ENCODE measurements around the gene APOL3. TPM values are rescaled to one million over a fixed set of nuclear protein-coding genes. Genes with fewer than 3 reads are reported as not detected.

Gene APOL3
- total and polyA plus RNA-seq, 10 of the 15 experiments (the other 5 are each of a cell fraction or from before 2014, with no cell fraction given) = 6.9 to 66.8 (median 48.5) TPM

DNA sequence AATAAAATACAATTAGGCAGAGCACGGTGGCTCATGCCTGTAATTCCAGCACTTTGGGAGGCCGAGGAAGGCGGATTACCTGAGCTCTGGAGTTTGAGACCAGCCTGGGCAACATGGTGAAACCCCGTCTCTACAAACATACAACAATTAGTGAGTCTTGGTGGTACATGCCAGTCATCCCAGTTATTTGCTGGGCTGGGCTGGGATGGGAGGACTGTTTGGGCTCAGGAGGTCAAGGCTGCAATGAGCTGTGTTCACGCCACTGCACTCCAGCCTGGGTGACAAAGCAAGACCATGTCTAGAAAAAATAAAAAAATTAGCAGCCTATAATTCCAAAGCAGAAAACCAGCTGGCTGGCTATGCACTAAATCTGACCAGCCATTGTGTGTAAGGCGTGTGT lies 35.1 kb downstream of the APOL3 start:
- Histone ChIP-seq H3K4me2 (ENCODE audit: control insufficient read depth, insufficient read depth) (no peak overlapping the region), H3K4me1 (ENCODE audit: control insufficient read depth, insufficient read depth, low read length) (no peaks in the 10 kb centered on the region), H3K9me3 (replicated peaks; ENCODE audit: control insufficient read depth, insufficient read depth, low read length) (no peaks in the 10 kb centered on the region), H3K9ac (ENCODE audit: control insufficient read depth, insufficient read depth, low read length) (no peak overlapping the region), H3K27me3 (replicated peaks in 1 of 2; ENCODE audit: control insufficient read depth in 2 of 2, insufficient read depth in 2 of 2, low read length in 1 of 2) (0 out of 4 replicates have a peak, but pooled peaks cover 0 to 2% of the 10 kb centered on the region in 2 experiments), H2AFZ (ENCODE audit: control insufficient read depth, low read depth, low read length) (no peak overlapping the region), H3K36me3 (ENCODE audit: control insufficient read depth in 2 of 2, insufficient read depth in 2 of 2, low read length in 1 of 2) (no peaks in the 10 kb centered on the region), H3K79me2 (ENCODE audit: control insufficient read depth, insufficient read depth, low read length) (no peaks in the 10 kb centered on the region), H3K27ac (ENCODE audit: control insufficient read depth, insufficient read depth) (no peak overlapping the region), H3K4me3 (no peak overlapping the region), H4K20me1 (ENCODE audit: control insufficient read depth, insufficient read depth) (no peaks in the 10 kb centered on the region)
- in situ Hi-C loops (cut with MboI) = loop anchor here (10.0 kb wide), 1 partner anchor 771 kb away; no protein-coding TSS in a partner anchor
- BruUV-seq (replicated peaks) = no TSS peak
- intact Hi-C loops (cut with micrococcal nuclease; ENCODE audit: unreplicated experiment) = loop anchor here (2.0 kb wide), 1 partner anchor 775 kb away; no protein-coding TSS in a partner anchor
- DNase-seq (ENCODE audit: low read depth, low spot score) (no peak), FAIRE-seq (no peak), ATAC-seq (no peak)
- POLR2A ChIA-PET = interaction anchor here (0.6 kb wide), 1 partner anchor 256 kb away, joined by 7 read pairs; no protein-coding TSS in a partner anchor
- SMC1A ChIA-PET (ENCODE audit: uncharacterized antibody, unreplicated experiment) = interaction anchor here (0.6 to 2.7 kb wide), 4 partner anchors 60 to 498 kb away, joined by 3 to 15 read pairs (median 9); no protein-coding TSS in a partner anchor
- no peak for TF ChIP-seq TBL1XR1 (IDR thresholded peaks at IDR 0.05; ENCODE audit: low read depth, low read length)
- TF ChIP-seq, protein P1, sequence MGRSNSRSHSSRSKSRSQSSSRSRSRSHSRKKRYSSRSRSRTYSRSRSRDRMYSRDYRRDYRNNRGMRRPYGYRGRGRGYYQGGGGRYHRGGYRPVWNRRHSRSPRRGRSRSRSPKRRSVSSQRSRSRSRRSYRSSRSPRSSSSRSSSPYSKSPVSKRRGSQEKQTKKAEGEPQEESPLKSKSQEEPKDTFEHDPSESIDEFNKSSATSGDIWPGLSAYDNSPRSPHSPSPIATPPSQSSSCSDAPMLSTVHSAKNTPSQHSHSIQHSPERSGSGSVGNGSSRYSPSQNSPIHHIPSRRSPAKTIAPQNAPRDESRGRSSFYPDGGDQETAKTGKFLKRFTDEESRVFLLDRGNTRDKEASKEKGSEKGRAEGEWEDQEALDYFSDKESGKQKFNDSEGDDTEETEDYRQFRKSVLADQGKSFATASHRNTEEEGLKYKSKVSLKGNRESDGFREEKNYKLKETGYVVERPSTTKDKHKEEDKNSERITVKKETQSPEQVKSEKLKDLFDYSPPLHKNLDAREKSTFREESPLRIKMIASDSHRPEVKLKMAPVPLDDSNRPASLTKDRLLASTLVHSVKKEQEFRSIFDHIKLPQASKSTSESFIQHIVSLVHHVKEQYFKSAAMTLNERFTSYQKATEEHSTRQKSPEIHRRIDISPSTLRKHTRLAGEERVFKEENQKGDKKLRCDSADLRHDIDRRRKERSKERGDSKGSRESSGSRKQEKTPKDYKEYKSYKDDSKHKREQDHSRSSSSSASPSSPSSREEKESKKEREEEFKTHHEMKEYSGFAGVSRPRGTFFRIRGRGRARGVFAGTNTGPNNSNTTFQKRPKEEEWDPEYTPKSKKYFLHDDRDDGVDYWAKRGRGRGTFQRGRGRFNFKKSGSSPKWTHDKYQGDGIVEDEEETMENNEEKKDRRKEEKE (IDR thresholded peaks at IDR 0.05) = no peak
- TF ChIP-seq ASH2L (IDR thresholded peaks at IDR 0.05; ENCODE audit: borderline replicate concordance, low read depth) = no peak
- no peak for TF ChIP-seq CREB1 (IDR thresholded peaks at IDR 0.05; ENCODE audit: low read depth)
- no peak for TF ChIP-seq JUNB (IDR thresholded peaks at IDR 0.05)
- TF ChIP-seq, protein P2, sequence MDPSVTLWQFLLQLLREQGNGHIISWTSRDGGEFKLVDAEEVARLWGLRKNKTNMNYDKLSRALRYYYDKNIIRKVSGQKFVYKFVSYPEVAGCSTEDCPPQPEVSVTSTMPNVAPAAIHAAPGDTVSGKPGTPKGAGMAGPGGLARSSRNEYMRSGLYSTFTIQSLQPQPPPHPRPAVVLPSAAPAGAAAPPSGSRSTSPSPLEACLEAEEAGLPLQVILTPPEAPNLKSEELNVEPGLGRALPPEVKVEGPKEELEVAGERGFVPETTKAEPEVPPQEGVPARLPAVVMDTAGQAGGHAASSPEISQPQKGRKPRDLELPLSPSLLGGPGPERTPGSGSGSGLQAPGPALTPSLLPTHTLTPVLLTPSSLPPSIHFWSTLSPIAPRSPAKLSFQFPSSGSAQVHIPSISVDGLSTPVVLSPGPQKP (IDR thresholded peaks at IDR 0.05; ENCODE audit: low read depth, low read length) = no peak
- TF ChIP-seq, protein P3, sequence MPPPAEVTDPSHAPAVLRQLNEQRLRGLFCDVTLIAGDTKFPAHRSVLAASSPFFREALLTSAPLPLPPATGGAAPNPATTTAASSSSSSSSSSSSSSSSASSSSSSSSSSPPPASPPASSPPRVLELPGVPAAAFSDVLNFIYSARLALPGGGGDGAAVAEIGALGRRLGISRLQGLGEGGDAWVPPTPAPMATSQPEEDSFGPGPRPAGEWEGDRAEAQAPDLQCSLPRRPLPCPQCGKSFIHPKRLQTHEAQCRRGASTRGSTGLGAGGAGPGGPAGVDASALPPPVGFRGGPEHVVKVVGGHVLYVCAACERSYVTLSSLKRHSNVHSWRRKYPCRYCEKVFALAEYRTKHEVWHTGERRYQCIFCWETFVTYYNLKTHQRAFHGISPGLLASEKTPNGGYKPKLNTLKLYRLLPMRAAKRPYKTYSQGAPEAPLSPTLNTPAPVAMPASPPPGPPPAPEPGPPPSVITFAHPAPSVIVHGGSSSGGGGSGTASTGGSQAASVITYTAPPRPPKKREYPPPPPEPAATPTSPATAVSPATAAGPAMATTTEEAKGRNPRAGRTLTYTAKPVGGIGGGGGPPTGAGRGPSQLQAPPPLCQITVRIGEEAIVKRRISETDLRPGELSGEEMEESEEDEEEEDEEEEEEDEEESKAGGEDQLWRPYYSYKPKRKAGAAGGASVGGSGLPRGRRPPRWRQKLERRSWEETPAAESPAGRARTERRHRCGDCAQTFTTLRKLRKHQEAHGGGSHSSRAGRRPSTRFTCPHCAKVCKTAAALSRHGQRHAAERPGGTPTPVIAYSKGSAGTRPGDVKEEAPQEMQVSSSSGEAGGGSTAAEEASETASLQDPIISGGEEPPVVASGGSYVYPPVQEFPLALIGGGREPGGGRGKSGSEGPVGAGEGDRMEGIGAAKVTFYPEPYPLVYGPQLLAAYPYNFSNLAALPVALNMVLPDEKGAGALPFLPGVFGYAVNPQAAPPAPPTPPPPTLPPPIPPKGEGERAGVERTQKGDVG (CRISPR knock-in tag; IDR thresholded peaks at IDR 0.05) = no peak
- TF ChIP-seq, protein P4, sequence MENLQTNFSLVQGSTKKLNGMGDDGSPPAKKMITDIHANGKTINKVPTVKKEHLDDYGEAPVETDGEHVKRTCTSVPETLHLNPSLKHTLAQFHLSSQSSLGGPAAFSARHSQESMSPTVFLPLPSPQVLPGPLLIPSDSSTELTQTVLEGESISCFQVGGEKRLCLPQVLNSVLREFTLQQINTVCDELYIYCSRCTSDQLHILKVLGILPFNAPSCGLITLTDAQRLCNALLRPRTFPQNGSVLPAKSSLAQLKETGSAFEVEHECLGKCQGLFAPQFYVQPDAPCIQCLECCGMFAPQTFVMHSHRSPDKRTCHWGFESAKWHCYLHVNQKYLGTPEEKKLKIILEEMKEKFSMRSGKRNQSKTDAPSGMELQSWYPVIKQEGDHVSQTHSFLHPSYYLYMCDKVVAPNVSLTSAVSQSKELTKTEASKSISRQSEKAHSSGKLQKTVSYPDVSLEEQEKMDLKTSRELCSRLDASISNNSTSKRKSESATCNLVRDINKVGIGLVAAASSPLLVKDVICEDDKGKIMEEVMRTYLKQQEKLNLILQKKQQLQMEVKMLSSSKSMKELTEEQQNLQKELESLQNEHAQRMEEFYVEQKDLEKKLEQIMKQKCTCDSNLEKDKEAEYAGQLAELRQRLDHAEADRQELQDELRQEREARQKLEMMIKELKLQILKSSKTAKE (IDR thresholded peaks at IDR 0.05; ENCODE audit: low read depth, poor library complexity, severe bottlenecking) = no peak
- TF ChIP-seq MTA2 (IDR thresholded peaks at IDR 0.05; ENCODE audit: low read depth) = no peak
- CTCF ChIA-PET = interaction anchor here (0.7 to 2.6 kb wide), 13 partner anchors 17 to 774 kb away, joined by 3 to 28 read pairs (median 5); no protein-coding TSS in a partner anchor
- 45% methylated on average over 6 of the region's 6 CpGs for WGBS (ENCODE audit: insufficient coverage, insufficient replicate concordance, low lambda C conversion rate, missing lambda C conversion rate)
- RAD21 ChIA-PET (ENCODE audit: unreplicated experiment) = interaction anchor here (0.8 to 3.0 kb wide), 3 partner anchors 19 to 193 kb away, joined by 3 to 18 read pairs (median 3); no protein-coding TSS in a partner anchor
